Measurements from ENCODE around the gene ACTL6A.

ACTL6A gene

DNA sequence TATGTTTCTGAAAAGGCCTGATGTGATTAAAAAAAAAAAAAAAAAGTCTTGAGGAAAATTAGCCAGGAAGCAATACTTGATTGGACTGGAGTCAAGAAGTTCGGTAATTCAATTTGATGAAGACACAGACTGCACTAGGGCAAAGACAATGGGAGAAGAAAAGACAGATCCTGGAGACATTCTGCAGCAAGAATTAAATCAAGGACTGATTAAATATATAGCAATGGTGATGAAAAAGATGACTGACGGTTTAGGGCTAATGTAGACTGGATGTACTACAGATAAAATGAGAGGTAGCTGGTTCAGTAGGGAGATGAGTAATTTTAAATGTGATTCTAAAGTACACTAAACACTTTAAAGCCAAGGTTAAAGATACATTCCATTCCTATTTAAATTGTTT lies 27.9 kb downstream of the ACTL6A start:
- Histone ChIP-seq H3K4me3 (ENCODE audit: low read depth, low read length) (no peak overlapping the region), H3K79me2 (ENCODE audit: control insufficient read depth, insufficient read depth, low read length, unreplicated experiment) (no peaks in the 10 kb centered on the region), H3K4me1 (ENCODE audit: control insufficient read depth, insufficient read depth, low read length, unreplicated experiment) (no peaks in the 10 kb centered on the region), H2AFZ (ENCODE audit: low read length, unreplicated experiment) (no peak overlapping the region), H3K27me3 (ENCODE audit: insufficient read depth, low read length) (no peaks in the 10 kb centered on the region), H3K27ac (ENCODE audit: low read depth, low read length) (no peak overlapping the region), H3K36me3 (ENCODE audit: insufficient read depth, low read length) (peaks cover 41% of the 10 kb centered on the region)

- no peaks in the 10 kb centered on the region for H3K27me3 ChIP-seq (ENCODE audit: insufficient read depth, low read length)
- H3K4me1 ChIP-seq (ENCODE audit: control insufficient read depth, insufficient read depth, low read length, unreplicated experiment): no peaks in the 10 kb centered on the region
- no peak overlapping the region for H3K4me3 ChIP-seq (ENCODE audit: low read depth, low read length)
- H3K27ac ChIP-seq (ENCODE audit: low read depth, low read length): no peak overlapping the region
- peaks cover 44% of the 10 kb centered on the region for H3K36me3 ChIP-seq (ENCODE audit: insufficient read depth, low read length)
- no peak overlapping the region for H2AFZ ChIP-seq (ENCODE audit: low read length, unreplicated experiment)
- no peaks in the 10 kb centered on the region for H3K79me2 ChIP-seq (ENCODE audit: control insufficient read depth, insufficient read depth, low read length, unreplicated experiment)
These were observed 28.6 kb downstream of the ACTL6A start for GRCh38 chr3:179591313-179591712.

DNA sequence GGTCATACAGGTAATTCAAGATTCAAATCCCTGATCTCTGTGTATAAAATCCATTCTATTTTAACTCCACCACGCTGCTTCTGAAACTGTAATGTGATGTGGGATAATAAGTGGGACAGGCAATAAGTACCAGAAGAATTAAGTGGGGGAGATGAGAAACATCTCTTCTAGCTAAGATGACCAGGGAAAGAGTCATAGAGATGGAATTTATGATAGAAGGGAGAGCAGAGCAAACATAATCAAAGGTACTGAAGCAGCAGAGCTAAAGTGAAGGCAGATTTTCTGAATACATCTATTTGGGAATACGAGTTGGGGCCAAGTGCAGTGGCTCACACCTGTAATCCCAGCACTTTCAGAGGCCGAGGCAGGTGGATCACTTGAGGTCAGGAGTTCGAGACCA lies 36.8 kb downstream of the ACTL6A start:
- Histone ChIP-seq H3K4me1 (ENCODE audit: control insufficient read depth, insufficient read depth, low read length, unreplicated experiment) (peaks cover 6% of the 10 kb centered on the region), H3K27me3 (ENCODE audit: insufficient read depth, low read length) (no peaks in the 10 kb centered on the region), H3K4me3 (ENCODE audit: low read depth, low read length) (no peak overlapping the region), H3K27ac (ENCODE audit: low read depth, low read length) (no peak overlapping the region), H3K79me2 (ENCODE audit: control insufficient read depth, insufficient read depth, low read length, unreplicated experiment) (peaks cover 28% of the 10 kb centered on the region), H3K36me3 (ENCODE audit: insufficient read depth, low read length) (peaks cover 16% of the 10 kb centered on the region), H2AFZ (ENCODE audit: low read length, unreplicated experiment) (no peak overlapping the region)

- Histone ChIP-seq H3K27me3 (ENCODE audit: insufficient read depth, low read length) (no peaks in the 10 kb centered on the region), H3K4me1 (ENCODE audit: control insufficient read depth, insufficient read depth, low read length, unreplicated experiment) (peaks cover 10% of the 10 kb centered on the region), H3K79me2 (ENCODE audit: control insufficient read depth, insufficient read depth, low read length, unreplicated experiment) (peaks cover 55% of the 10 kb centered on the region), H3K36me3 (ENCODE audit: insufficient read depth, low read length) (peaks cover 4% of the 10 kb centered on the region), H3K4me3 (ENCODE audit: low read depth, low read length) (peak overlapping the region; percentile 98), H2AFZ (ENCODE audit: low read length, unreplicated experiment) (no peak overlapping the region), H3K27ac (ENCODE audit: low read depth, low read length) (no peak overlapping the region)
These were observed 40.6 kb downstream of the ACTL6A start for GRCh38 chr3:179603321-179603720.

- Histone ChIP-seq H3K36me3 (ENCODE audit: insufficient read depth, low read length) (peaks cover 4% of the 10 kb centered on the region), H2AFZ (ENCODE audit: low read length, unreplicated experiment) (peak overlapping the region; percentile 99), H3K27me3 (ENCODE audit: insufficient read depth, low read length) (no peaks in the 10 kb centered on the region), H3K4me1 (ENCODE audit: control insufficient read depth, insufficient read depth, low read length, unreplicated experiment) (peaks cover 10% of the 10 kb centered on the region), H3K79me2 (ENCODE audit: control insufficient read depth, insufficient read depth, low read length, unreplicated experiment) (peaks cover 59% of the 10 kb centered on the region), H3K27ac (ENCODE audit: low read depth, low read length) (peak overlapping the region; percentile 81), H3K4me3 (ENCODE audit: low read depth, low read length) (peak overlapping the region; percentile 98)
These were observed 41.1 kb downstream of the ACTL6A start for GRCh38 chr3:179603831-179604230.

DNA sequence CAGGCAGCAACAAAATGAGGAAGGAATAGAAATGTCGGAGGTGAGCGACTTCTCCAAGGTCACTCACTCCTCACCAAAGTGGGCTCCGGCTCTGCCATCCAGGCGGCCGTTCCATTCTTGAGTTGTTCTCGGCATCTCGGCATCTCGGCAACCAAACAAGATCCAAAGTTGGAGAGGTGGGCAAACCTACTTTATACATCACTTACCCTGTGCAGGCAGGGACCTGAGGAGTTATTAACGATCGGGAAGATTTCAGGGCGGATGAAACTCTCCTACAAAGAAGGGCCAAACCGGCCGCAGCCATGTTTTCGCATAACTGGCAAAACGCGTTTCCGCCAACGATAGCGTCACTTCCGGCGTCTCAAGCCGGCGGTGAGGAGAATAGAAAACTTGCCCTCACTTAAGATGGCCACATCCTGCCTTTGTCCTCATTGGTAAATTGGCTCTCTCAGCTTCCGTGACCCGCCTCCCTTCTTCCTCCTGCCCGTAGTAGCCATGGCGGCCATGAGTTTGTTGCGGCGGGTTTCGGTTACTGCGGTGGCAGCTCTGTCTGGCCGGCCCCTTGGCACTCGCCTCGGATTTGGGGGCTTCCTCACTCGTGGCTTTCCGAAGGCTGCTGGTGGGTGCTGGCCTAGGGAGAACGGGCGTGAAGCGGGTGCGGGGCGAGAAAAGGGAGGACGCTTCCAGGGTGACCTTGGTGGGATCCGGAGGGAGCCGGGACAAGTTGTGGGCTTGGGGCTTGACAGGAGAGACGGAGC lies 41.8 kb downstream of the ACTL6A start, which contains the start of the genes MRPL47 and NDUFB5:
Gene MRPL47 (minus strand): TSS at position 318 of the 758 bp plus-strand sequence. CDS start 14 bp downstream, at position 304.
Gene NDUFB5 (plus strand): TSS at position 474 of the 758 bp plus-strand sequence. CDS start 22 bp downstream, at position 496.
- H3K36me3 ChIP-seq (ENCODE audit: insufficient read depth, low read length): peaks cover 4% of the 10 kb centered on the region
- peaks cover 65% of the 10 kb centered on the region for H3K79me2 ChIP-seq (ENCODE audit: control insufficient read depth, insufficient read depth, low read length, unreplicated experiment)
- H3K27ac ChIP-seq (ENCODE audit: low read depth, low read length): peak within 1 kb of the TSS; percentile 81
- H2AFZ ChIP-seq (ENCODE audit: low read length, unreplicated experiment): peak within 1 kb of the TSS; percentile 99
- H3K4me3 ChIP-seq (ENCODE audit: low read depth, low read length): peak within 1 kb of the TSS; percentile 98
- H3K27me3 ChIP-seq (ENCODE audit: insufficient read depth, low read length): no peaks in the 10 kb centered on the region
- peaks cover 10% of the 10 kb centered on the region for H3K4me1 ChIP-seq (ENCODE audit: control insufficient read depth, insufficient read depth, low read length, unreplicated experiment)

DNA sequence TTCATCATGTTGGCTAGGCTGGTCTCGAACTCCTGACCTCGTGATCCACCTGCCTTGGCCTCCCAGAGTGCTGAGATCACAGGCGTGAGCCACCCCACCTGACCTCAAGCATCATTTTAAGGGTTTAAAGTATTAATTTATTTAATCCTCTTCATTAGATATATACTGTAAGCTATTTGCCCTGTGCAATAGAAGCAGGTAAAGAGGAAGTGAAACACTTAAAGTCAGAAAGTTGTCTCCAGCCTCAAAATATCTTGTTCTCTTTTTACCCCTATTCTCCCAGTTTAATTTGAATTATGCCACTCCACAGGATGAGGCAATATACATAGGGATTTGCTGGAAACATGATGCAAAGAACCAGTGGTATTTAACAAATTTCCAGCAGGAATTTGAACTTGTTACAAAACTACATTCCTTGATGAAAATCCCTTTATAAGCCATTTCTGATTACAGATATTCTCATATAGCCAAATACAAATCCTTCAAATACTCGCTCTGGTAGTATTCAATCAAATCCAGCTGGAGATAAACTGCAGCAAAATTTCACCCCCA lies 43.9 kb downstream of the ACTL6A start:
- Histone ChIP-seq H3K36me3 (ENCODE audit: insufficient read depth, low read length) (peaks cover 4% of the 10 kb centered on the region), H2AFZ (ENCODE audit: low read length, unreplicated experiment) (no peak overlapping the region), H3K4me3 (ENCODE audit: low read depth, low read length) (no peak overlapping the region), H3K27me3 (ENCODE audit: insufficient read depth, low read length) (no peaks in the 10 kb centered on the region), H3K27ac (ENCODE audit: low read depth, low read length) (no peak overlapping the region), H3K79me2 (ENCODE audit: control insufficient read depth, insufficient read depth, low read length, unreplicated experiment) (peaks cover 66% of the 10 kb centered on the region), H3K4me1 (ENCODE audit: control insufficient read depth, insufficient read depth, low read length, unreplicated experiment) (peaks cover 10% of the 10 kb centered on the region)

GRCh38 chr3:179608931-179609720 lies 46.4 kb downstream of the ACTL6A start:
- H3K79me2 ChIP-seq (ENCODE audit: control insufficient read depth, insufficient read depth, low read length, unreplicated experiment): peaks cover 48% of the 10 kb centered on the region
- peaks cover 4% of the 10 kb centered on the region for H3K36me3 ChIP-seq (ENCODE audit: insufficient read depth, low read length)
- no peaks in the 10 kb centered on the region for H3K27me3 ChIP-seq (ENCODE audit: insufficient read depth, low read length)
- no peak overlapping the region for H3K27ac ChIP-seq (ENCODE audit: low read depth, low read length)
- H3K4me1 ChIP-seq (ENCODE audit: control insufficient read depth, insufficient read depth, low read length, unreplicated experiment): peaks cover 16% of the 10 kb centered on the region
- no peak overlapping the region for H3K4me3 ChIP-seq (ENCODE audit: low read depth, low read length)
- H2AFZ ChIP-seq (ENCODE audit: low read length, unreplicated experiment): no peak overlapping the region

DNA sequence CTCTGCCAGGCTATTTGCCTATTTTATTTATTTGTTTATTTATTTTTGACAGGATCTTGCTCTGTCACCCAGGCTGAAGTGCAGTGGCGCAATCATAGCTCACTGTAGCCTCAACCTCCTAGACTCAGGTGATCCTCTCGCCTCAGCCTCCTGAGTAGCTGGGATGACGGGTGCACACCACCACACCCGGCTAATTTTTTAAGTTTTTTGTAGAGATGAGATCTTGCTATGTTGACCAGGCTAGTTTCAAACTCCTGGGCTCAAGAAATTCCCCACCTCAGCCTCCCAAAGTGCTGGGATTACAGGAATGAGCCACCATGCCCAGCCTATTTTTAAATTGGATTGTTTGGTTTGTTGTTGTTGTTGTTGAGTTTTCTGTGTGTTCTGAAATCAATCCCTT lies 47.3 kb downstream of the ACTL6A start:
- Histone ChIP-seq H3K79me2 (ENCODE audit: control insufficient read depth, insufficient read depth, low read length, unreplicated experiment) (peaks cover 43% of the 10 kb centered on the region), H2AFZ (ENCODE audit: low read length, unreplicated experiment) (no peak overlapping the region), H3K4me1 (ENCODE audit: control insufficient read depth, insufficient read depth, low read length, unreplicated experiment) (peaks cover 19% of the 10 kb centered on the region), H3K27ac (ENCODE audit: low read depth, low read length) (no peak overlapping the region), H3K36me3 (ENCODE audit: insufficient read depth, low read length) (peaks cover 4% of the 10 kb centered on the region), H3K4me3 (ENCODE audit: low read depth, low read length) (no peak overlapping the region), H3K27me3 (ENCODE audit: insufficient read depth, low read length) (no peaks in the 10 kb centered on the region)

GRCh38 chr3:179613807-179614206 lies 51.1 kb downstream of the ACTL6A start:
- Histone ChIP-seq H3K27ac (ENCODE audit: low read depth, low read length) (peak overlapping the region; percentile 78), H3K4me1 (ENCODE audit: control insufficient read depth, insufficient read depth, low read length, unreplicated experiment) (peaks cover 21% of the 10 kb centered on the region), H3K36me3 (ENCODE audit: insufficient read depth, low read length) (peaks cover 19% of the 10 kb centered on the region), H3K79me2 (ENCODE audit: control insufficient read depth, insufficient read depth, low read length, unreplicated experiment) (peaks cover 19% of the 10 kb centered on the region), H3K27me3 (ENCODE audit: insufficient read depth, low read length) (no peaks in the 10 kb centered on the region), H3K4me3 (ENCODE audit: low read depth, low read length) (no peak overlapping the region), H2AFZ (ENCODE audit: low read length, unreplicated experiment) (peak overlapping the region; percentile 11)
